Spinal cord (tissue), 10 donors: ENCODE results near the gene GPX4. TPM values are rescaled to one million over a fixed set of nuclear protein-coding genes. Genes with fewer than 3 reads are reported as not detected.

Experiments
- DNase-seq, 6 donors: peaks; one replicate each; pipeline versions ENCODE4 v3.0.0 to v3.0.0-alpha.2; 2013 to 2015; ENCODE audit warnings: low spot score in 6 of 6, low read depth in 4 of 6
- H3K27ac ChIP-seq: one replicate; pipeline ENCODE4 v1.5.1; 2013; ENCODE audit warnings: low read depth, low read length, control low read depth
- H3K27me3 ChIP-seq: one replicate; pipeline ENCODE4 v1.6.1; 2013; ENCODE audit warnings: low read length; ENCODE audit not compliant: control insufficient read depth, insufficient read depth
- H3K36me3 ChIP-seq: one replicate; pipeline ENCODE4 v1.6.1; 2013; ENCODE audit warnings: low read length; ENCODE audit not compliant: control insufficient read depth, insufficient read depth
- H3K4me1 ChIP-seq: one replicate; pipeline ENCODE4 v1.6.1; 2013; ENCODE audit warnings: low read length; ENCODE audit not compliant: control insufficient read depth, insufficient read depth
- H3K4me3 ChIP-seq: one replicate; pipeline ENCODE4 v1.5.1; 2013; ENCODE audit warnings: low read depth, low read length, control low read depth
- H3K9me3 ChIP-seq: one replicate; pipeline ENCODE4 v1.6.1; 2013; ENCODE audit warnings: low read length; ENCODE audit not compliant: control insufficient read depth, insufficient read depth
- WGBS: methylation state at CpG from one replicate; pipeline ENCODE4 v1.1.5; 2013; ENCODE audit warnings: missing lambda C conversion rate; ENCODE audit not compliant: insufficient coverage; 5-methylcytosine and 5-hydroxymethylcytosine counted together
- polyA plus RNA-seq, 2 donors: library from polyadenylated mRNA; unstranded; fragments of 120-200 nt; gene quantifications; one replicate each; pipeline ENCODE4 v1.2.1, GENCODE V29; 2013; ENCODE audit not compliant: insufficient read length in 2 of 2
- total RNA-seq, 2 donors: library from RNA; depleted of rRNA in 1 of 2; stranded (reverse); fragments of 120-200 nt in 1 of 2; fragments of >200 nt in 1 of 2; gene quantifications; one replicate each; pipeline versions ENCODE4 v1.2.3 to v1.2.4, GENCODE V29; 2013 to 2014
- donor health status: healthy.

The GPX4 gene
- total and polyA plus RNA-seq, 4 donors: 123 to 452 (median 365) TPM

DNA sequence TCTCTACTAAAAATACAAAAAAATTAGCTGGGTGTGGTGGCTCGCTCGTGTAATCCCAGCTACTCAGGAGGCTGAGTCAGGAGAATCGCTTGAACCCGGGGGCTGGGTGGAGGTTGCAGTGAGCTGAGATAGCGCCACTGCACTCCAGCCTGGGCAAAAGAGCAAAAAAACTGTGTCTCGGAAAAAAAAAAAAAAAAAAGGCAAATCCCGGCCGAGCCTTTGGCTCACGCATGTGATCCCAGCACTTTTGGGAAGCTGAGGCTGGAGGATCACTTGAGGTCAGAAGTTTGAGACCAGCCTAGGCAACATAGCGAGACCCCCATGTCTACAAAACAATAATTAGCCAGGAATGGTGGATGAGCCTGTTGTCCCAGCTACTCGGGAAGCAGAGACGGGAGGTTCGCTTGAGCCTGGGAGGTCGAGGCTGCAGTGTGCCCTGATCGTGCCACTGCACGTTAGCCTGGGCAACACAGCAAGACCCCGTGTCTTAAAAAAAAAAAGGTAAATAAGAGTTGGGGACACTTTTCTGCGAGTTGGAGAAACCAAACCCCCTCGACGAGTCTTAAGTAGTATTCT lies 574 bp upstream of the GPX4 start:
- Histone ChIP-seq H3K36me3 (peaks cover 34% of the 10 kb centered on the region), H3K4me1 (peaks cover 46% of the 10 kb centered on the region), H3K27ac (peak overlapping the region; percentile 84), H3K4me3 (peak overlapping the region; percentile 33), H3K27me3 (no peaks in the 10 kb centered on the region), H3K9me3 (no peaks in the 10 kb centered on the region)
- 48% methylated on average over 16 of the region's 20 CpGs for WGBS
- DNase-seq: no peak

DNA sequence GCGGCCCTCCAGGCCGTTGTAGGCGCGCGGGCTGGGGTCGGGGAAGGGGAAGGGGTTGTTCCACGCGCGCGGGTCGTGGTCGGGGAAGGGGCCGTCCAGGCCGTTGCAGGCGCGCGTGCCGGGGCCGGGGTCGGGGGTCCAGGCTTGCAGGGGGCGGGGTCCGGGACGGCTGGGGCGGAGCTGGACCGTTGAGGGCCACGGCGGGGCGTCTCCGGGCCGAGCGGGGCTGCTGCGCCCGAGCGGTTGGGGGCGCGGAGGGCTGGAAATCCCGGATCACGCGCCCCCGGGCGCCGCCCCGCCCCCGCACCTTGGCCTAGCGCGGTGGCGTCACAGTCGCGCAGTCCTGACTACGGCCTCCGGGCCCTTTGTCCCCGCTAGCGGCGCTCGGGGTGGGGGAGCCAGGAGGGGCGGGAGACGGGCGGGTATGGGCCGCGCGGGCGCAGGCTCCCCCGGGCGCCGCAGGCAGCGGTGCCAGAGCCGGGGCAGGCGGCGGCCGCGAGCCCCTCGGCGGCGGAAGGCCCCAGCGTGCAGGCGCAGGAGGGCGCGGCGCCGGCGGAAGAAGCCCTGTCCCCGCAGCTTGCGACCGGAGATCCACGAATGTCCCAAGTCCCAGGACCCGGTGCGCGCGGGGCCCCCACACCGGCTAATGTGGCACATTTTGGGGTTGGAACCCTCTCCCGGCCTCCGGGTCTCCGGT lies 665 bp downstream of the GPX4 start:
- WGBS: under 1% methylated on average over 93 of the region's 93 CpGs
- peak in 4 of 6 donors; percentile 59 to 89 (median 72) for DNase-seq
- H3K27ac ChIP-seq: peak overlapping the region; percentile 88
- H3K4me3 ChIP-seq: peak overlapping the region; percentile 72
- H3K9me3 ChIP-seq: no peaks in the 10 kb centered on the region
- H3K36me3 ChIP-seq: peaks cover 46% of the 10 kb centered on the region
- H3K27me3 ChIP-seq: no peaks in the 10 kb centered on the region
- peaks cover 46% of the 10 kb centered on the region for H3K4me1 ChIP-seq

DNA sequence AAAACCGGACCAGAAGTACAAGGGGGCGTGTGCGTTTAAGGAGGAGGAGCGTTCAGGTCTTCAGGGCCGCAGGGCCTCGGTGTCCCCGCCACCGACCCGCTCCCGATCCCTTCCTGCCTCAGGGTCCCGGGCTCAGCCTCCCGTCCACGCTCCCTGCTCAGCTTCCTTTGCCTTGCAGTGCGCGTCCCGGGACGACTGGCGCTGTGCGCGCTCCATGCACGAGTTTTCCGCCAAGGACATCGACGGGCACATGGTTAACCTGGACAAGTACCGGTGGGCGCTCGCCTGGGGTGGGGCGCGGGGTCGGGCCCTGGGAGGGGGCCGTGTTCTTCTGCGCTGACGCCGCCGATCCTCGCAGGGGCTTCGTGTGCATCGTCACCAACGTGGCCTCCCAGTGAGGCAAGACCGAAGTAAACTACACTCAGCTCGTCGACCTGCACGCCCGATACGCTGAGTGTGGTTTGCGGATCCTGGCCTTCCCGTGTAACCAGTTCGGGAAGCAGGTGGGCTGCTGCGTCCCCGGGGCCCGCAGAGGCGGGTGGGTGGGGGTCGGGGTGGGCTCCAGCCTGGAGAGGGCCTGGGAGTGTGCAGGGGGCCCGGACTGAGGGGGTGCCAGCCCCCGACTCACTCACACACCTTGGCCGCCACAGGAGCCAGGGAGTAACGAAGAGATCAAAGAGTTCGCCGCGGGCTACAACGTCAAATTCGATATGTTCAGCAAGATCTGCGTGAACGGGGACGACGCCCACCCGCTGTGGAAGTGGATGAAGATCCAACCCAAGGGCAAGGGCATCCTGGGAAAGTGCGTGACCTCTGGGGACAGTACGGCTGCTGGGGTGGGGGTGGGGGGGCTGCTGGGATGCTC lies 1.4 kb downstream of the GPX4 start:
- H3K9me3 ChIP-seq: no peaks in the 10 kb centered on the region
- no peaks in the 10 kb centered on the region for H3K27me3 ChIP-seq
- H3K4me3 ChIP-seq: peak overlapping the region; percentile 72
- H3K36me3 ChIP-seq: peaks cover 53% of the 10 kb centered on the region
- peaks cover 46% of the 10 kb centered on the region for H3K4me1 ChIP-seq
- WGBS: 21% methylated on average over 64 of the region's 69 CpGs
- DNase-seq: peak in 2 of 6 donors; percentile 56 to 63
- peak overlapping the region; percentile 88 for H3K27ac ChIP-seq

DNA sequence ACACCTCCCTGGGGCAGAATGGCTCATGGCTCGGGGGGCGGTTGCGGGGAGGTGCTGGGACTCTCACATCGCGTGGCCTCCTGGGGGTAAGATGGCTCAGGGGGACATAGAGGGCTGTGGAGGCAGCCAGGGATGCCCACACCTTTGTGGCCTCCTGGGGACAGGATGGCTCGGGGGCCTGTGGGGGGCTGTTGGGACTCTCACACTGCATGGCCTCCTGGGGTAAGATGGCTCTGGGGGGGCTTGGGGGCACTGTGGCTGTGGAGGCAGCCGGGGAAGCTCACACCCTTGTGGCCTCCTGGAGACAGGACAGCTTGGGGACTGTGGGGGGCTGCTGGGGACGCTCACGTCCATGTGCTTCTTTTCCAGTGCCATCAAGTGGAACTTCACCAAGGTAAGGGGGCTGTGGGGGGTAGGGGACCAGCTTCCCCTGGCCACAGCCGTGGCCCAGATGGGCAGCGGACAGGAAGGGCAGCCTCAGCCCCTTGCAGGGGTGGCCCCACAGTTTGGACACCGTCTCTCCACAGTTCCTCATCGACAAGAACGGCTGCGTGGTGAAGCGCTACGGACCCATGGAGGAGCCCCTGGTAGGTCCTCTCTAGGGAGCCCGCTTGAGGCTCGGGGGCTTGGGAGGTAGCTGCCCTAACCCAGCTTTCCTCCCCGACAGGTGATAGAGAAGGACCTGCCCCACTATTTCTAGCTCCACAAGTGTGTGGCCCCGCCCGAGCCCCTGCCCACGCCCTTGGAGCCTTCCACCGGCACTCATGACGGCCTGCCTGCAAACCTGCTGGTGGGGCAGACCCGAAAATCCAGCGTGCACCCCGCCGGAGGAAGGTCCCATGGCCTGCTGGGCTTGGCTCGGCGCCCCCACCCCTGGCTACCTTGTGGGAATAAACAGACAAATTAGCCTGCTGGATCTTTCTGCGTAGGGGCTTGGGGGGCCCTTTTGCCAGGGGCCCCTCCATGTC lies 2.4 kb downstream of the GPX4 start:
- DNase-seq: no peak
- H3K27ac ChIP-seq: no peak overlapping the region
- WGBS: 92% methylated on average over 32 of the region's 32 CpGs
- peaks cover 45% of the 10 kb centered on the region for H3K4me1 ChIP-seq
- no peaks in the 10 kb centered on the region for H3K9me3 ChIP-seq
- H3K4me3 ChIP-seq: no peak overlapping the region
- H3K36me3 ChIP-seq: peaks cover 63% of the 10 kb centered on the region
- H3K27me3 ChIP-seq: no peaks in the 10 kb centered on the region

GRCh38 chr19:1106841-1107660 lies 3.3 kb downstream of the GPX4 start:
- WGBS: 84% methylated on average over 16 of the region's 17 CpGs
- no peak for DNase-seq

DNA sequence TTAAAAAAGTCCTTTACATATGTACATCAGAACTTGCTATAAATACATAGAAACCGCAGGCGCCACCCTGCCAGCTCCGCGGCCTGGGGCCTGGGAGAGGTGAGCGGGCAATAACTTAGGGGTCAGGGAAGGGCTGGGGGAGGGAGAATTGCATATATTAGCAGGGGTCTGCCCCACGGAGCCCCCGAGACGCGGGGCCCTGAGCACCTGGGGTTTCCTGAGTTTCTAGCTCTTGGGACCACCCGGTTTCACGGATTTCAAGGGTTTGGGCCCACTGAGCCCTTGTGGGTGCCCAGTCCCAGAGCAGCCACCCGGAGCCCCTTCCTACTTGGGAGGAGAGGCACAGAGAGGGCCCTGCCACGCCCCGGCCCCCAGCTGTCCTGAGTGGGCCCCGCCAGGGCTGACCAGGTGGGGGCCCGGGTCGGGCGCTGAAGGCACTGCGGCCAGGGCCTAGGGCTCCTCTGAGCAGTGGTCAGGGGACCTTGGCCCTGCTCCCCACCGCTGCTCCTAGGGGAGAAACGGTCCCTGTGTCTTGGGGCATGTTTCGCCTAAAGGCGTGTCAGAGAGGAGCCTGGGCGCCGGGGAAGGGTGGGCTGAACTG lies 4.0 kb downstream of the GPX4 start:
- peaks cover 31% of the 10 kb centered on the region for H3K4me1 ChIP-seq
- peaks cover 78% of the 10 kb centered on the region for H3K36me3 ChIP-seq
- H3K4me3 ChIP-seq: no peak overlapping the region
- no peak overlapping the region for H3K27ac ChIP-seq
- no peaks in the 10 kb centered on the region for H3K9me3 ChIP-seq
- 94% methylated on average over 23 of the region's 25 CpGs for WGBS
- no peaks in the 10 kb centered on the region for H3K27me3 ChIP-seq
- DNase-seq: no peak

More at GRCh38 chr19:1106841-1107660, 3.3 kb downstream of the GPX4 start:
- Histone ChIP-seq H3K4me3 (no peak overlapping the region), H3K27me3 (no peaks in the 10 kb centered on the region), H3K36me3 (peaks cover 71% of the 10 kb centered on the region), H3K27ac (no peak overlapping the region), H3K9me3 (no peaks in the 10 kb centered on the region), H3K4me1 (peaks cover 36% of the 10 kb centered on the region)

GRCh38 chr19:1108291-1109031 lies 4.7 kb downstream of the GPX4 start:
- H3K27me3 ChIP-seq: no peaks in the 10 kb centered on the region
- no peaks in the 10 kb centered on the region for H3K9me3 ChIP-seq
- peaks cover 31% of the 10 kb centered on the region for H3K4me1 ChIP-seq
- no peak for DNase-seq
- no peak overlapping the region for H3K27ac ChIP-seq
- peaks cover 85% of the 10 kb centered on the region for H3K36me3 ChIP-seq
- WGBS: 94% methylated on average over 78 of the region's 89 CpGs
- no peak overlapping the region for H3K4me3 ChIP-seq

DNA sequence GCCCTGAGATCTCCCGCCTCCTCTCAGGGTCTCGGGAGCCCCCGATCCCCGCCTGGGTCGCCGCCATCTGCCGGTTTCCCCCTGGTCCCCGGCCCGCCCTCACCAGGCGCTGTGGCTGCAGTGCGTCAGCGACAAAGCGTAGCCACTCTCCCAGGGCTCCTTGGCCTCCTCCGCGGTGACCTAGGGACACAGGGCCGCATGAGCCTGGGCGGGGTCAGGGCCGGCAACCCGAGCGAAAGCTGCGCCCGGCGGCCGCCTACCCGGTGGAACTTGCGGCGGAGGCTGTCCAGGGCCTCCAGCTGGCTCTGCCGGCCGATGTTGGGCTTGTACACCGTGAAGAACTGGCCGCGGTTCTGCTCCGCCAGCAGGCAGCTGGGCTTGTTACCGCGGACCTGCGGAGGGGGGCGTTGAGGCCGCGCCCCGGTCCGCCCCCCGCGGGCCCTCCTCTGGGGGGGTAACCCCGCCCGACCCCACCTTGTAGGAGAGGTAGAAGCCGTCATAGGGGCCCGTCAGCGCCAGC lies 5.3 kb downstream of the GPX4 start:
- DNase-seq: no peak
- WGBS: 88% methylated on average over 45 of the region's 48 CpGs
- Histone ChIP-seq H3K36me3 (peaks cover 92% of the 10 kb centered on the region), H3K27me3 (no peaks in the 10 kb centered on the region), H3K27ac (no peak overlapping the region), H3K4me3 (no peak overlapping the region), H3K9me3 (no peaks in the 10 kb centered on the region), H3K4me1 (peaks cover 34% of the 10 kb centered on the region)
